Measurements from ENCODE around the gene SORBS1.

- no peak for TF ChIP-seq CTCF (IDR thresholded peaks at IDR 0.05; ENCODE audit: insufficient read depth, low read depth, low read length)
- no peak for TF ChIP-seq EZH2 (IDR thresholded peaks at IDR 0.05; ENCODE audit: insufficient read depth, low read length)
Observed at GRCh38 chr10:95416270-95416669, 144.9 kb downstream of the SORBS1 start.

Measured in astrocyte (in vitro differentiated cells and primary cell).